Measurements from ENCODE around the gene SAMM50. TPM values are rescaled to one million over a fixed set of nuclear protein-coding genes. Genes with fewer than 3 reads are reported as not detected.

SAMM50 gene
- total RNA-seq, 2 donors from 2014 or later = 10.2 to 20.2 TPM

- TF ChIP-seq POLR2A (IDR thresholded peaks at IDR 0.05) (no peak), CTCF (IDR thresholded peaks at IDR 0.05) (no peak)
- 84 to 96% methylated on average over 7 of the region's 7 CpGs for WGBS, 2 donors
- no peak overlapping the region for H3K27ac ChIP-seq
Measured at GRCh38 chr22:44003405-44004103, 48.3 kb downstream of the SAMM50 start.

GRCh38 chr22:44004104-44004460, 48.8 kb downstream of the SAMM50 start:
- Histone ChIP-seq H3K9me3 (no peaks in the 10 kb centered on the region), H3K36me3 (replicated peaks in 1 of 2; ENCODE audit: insufficient read depth in 1 of 2, low read depth in 2 of 2) (no peaks in the 10 kb centered on the region), H3K4me3 (no peak overlapping the region), H3K4me1 (no peaks in the 10 kb centered on the region), H3K27ac (no peak overlapping the region), H3K27me3 (no peaks in the 10 kb centered on the region)
- no peak for ATAC-seq
- TF ChIP-seq CTCF (IDR thresholded peaks at IDR 0.05) = no peak
- TF ChIP-seq POLR2A (IDR thresholded peaks at IDR 0.05) = no peak
- DNase-seq = no peak
- intact Hi-C loops (cut with DNase I) = no loop called here
- WGBS, 2 donors = 89 to 99% methylated on average over 7 of the region's 7 CpGs

More at GRCh38 chr22:44003405-44004103, 48.3 kb downstream of the SAMM50 start:
- H3K9me3 ChIP-seq = no peaks in the 10 kb centered on the region
- H3K27me3 ChIP-seq = no peaks in the 10 kb centered on the region
- no peak for ATAC-seq
- no peaks in the 10 kb centered on the region for H3K4me1 ChIP-seq
- no peaks in the 10 kb centered on the region for H3K36me3 ChIP-seq (replicated peaks in 1 of 2; ENCODE audit: insufficient read depth in 1 of 2, low read depth in 2 of 2)
- intact Hi-C loops (cut with DNase I) = no loop called here
- DNase-seq = no peak
- H3K4me3 ChIP-seq = no peak overlapping the region

GRCh38 chr22:44005524-44005923, 50.3 kb downstream of the SAMM50 start:
- no peak overlapping the region for H3K4me3 ChIP-seq
- H3K36me3 ChIP-seq (replicated peaks in 1 of 2; ENCODE audit: insufficient read depth in 1 of 2, low read depth in 2 of 2) = no peaks in the 10 kb centered on the region
- DNase-seq (no peak), ATAC-seq (no peak)
- 85 to 90% methylated on average over 4 of the region's 4 CpGs for WGBS, 2 donors
- H3K27ac ChIP-seq = no peak overlapping the region
- TF ChIP-seq CTCF (IDR thresholded peaks at IDR 0.05) (no peak), POLR2A (IDR thresholded peaks at IDR 0.05) (no peak)
- H3K4me1 ChIP-seq = no peaks in the 10 kb centered on the region
- intact Hi-C loops (cut with DNase I) = no loop called here
- H3K9me3 ChIP-seq = no peaks in the 10 kb centered on the region
- no peaks in the 10 kb centered on the region for H3K27me3 ChIP-seq

GRCh38 chr22:44012162-44012561, 56.9 kb downstream of the SAMM50 start:
- no peak overlapping the region for H3K27ac ChIP-seq
- H3K27me3 ChIP-seq = no peaks in the 10 kb centered on the region
- DNase-seq (no peak), ATAC-seq (no peak)
- no peaks in the 10 kb centered on the region for H3K9me3 ChIP-seq
- no peaks in the 10 kb centered on the region for H3K36me3 ChIP-seq (replicated peaks in 1 of 2; ENCODE audit: insufficient read depth in 1 of 2, low read depth in 2 of 2)
- no peaks in the 10 kb centered on the region for H3K4me1 ChIP-seq
- H3K4me3 ChIP-seq = no peak overlapping the region
- intact Hi-C loops (cut with DNase I) = no loop called here
- no peak for TF ChIP-seq POLR2A (IDR thresholded peaks at IDR 0.05)
- TF ChIP-seq CTCF (IDR thresholded peaks at IDR 0.05) = no peak
- 79 to 85% methylated on average over 5 of the region's 5 CpGs for WGBS, 2 donors

- no peaks in the 10 kb centered on the region for H3K4me1 ChIP-seq
- no peaks in the 10 kb centered on the region for H3K9me3 ChIP-seq
- H3K4me3 ChIP-seq = no peak overlapping the region
- H3K27ac ChIP-seq = no peak overlapping the region
- intact Hi-C loops (cut with DNase I) = no loop called here
- WGBS, 2 donors = 90 to 92% methylated on average over 7 of the region's 7 CpGs
- no peak for TF ChIP-seq CTCF (IDR thresholded peaks at IDR 0.05)
- no peak for TF ChIP-seq POLR2A (IDR thresholded peaks at IDR 0.05)
- H3K36me3 ChIP-seq (replicated peaks in 1 of 2; ENCODE audit: insufficient read depth in 1 of 2, low read depth in 2 of 2) = no peaks in the 10 kb centered on the region
- H3K27me3 ChIP-seq = no peaks in the 10 kb centered on the region
- ATAC-seq (no peak), DNase-seq (no peak)
Measured at GRCh38 chr22:44012591-44012990, 57.3 kb downstream of the SAMM50 start.
